Mucosa of stomach (tissue), 1 donor: ENCODE data around the gene RPS14.
"Not testable (repeated sequence)": the region's sequence is repeated elsewhere in the genome, so short reads cannot be mapped to it uniquely, and the experiment has no call there.

Source experiments
- H3K27me3 ChIP-seq: one replicate; pipeline ENCODE4 v1.7.0; 2013; ENCODE audit warnings: mild to moderate bottlenecking, low read length; ENCODE audit not compliant: control insufficient read depth, insufficient read depth
- H3K36me3 ChIP-seq: one replicate; pipeline ENCODE4 v1.7.0; 2013; ENCODE audit warnings: low read length; ENCODE audit not compliant: control insufficient read depth, insufficient read depth
- H3K4me1 ChIP-seq: one replicate; pipeline ENCODE4 v1.7.0; 2013; ENCODE audit warnings: mild to moderate bottlenecking, low read length; ENCODE audit not compliant: control insufficient read depth, insufficient read depth
- H3K4me3 ChIP-seq: one replicate; pipeline ENCODE4 v1.7.0; 2013; ENCODE audit warnings: low read length
- H3K9ac ChIP-seq: one replicate; pipeline ENCODE4 v1.7.0; 2013; ENCODE audit warnings: mild to moderate bottlenecking, low read length, moderate library complexity
- H3K9me3 ChIP-seq: one replicate; pipeline ENCODE4 v1.7.0; 2013; ENCODE audit warnings: mild to moderate bottlenecking, low read length, moderate library complexity; ENCODE audit not compliant: control insufficient read depth
- donor health status: Pancreatic carcinoma.

RPS14 gene

GRCh38 chr5:150440948-150441812 is 8.4 kb downstream of the RPS14 start:
- H3K27me3 ChIP-seq, result no peaks in the 10 kb centered on the region
- H3K4me3 ChIP-seq, result no peak overlapping the region
- no peak overlapping the region for H3K9ac ChIP-seq
- no peaks in the 10 kb centered on the region for H3K9me3 ChIP-seq
- peaks cover 16% of the 10 kb centered on the region for H3K36me3 ChIP-seq
- peaks cover 4% of the 10 kb centered on the region for H3K4me1 ChIP-seq

- no peaks in the 10 kb centered on the region for H3K27me3 ChIP-seq
- H3K9ac ChIP-seq, result no peak overlapping the region
- H3K36me3 ChIP-seq, result peaks cover 8% of the 10 kb centered on the region
- H3K4me3 ChIP-seq, result no peak overlapping the region
- H3K9me3 ChIP-seq, result no peaks in the 10 kb centered on the region
- H3K4me1 ChIP-seq, result peaks cover 6% of the 10 kb centered on the region
These were observed 10.5 kb downstream of the RPS14 start for GRCh38 chr5:150438873-150439546.

GRCh38 chr5:150436141-150436680 is 13.3 kb downstream of the RPS14 start:
- Histone ChIP-seq H3K4me1 (peaks cover 6% of the 10 kb centered on the region), H3K9me3 (no peaks in the 10 kb centered on the region), H3K4me3 (no peak overlapping the region), H3K27me3 (no peaks in the 10 kb centered on the region), H3K9ac (peak overlapping the region; percentile 47), H3K36me3 (no peaks in the 10 kb centered on the region)

GRCh38 chr5:150434464-150434863 is 15.1 kb downstream of the RPS14 start:
- Histone ChIP-seq H3K9ac (no peak overlapping the region), H3K4me3 (no peak overlapping the region), H3K27me3 (no peaks in the 10 kb centered on the region), H3K4me1 (peaks cover 6% of the 10 kb centered on the region), H3K9me3 (no peaks in the 10 kb centered on the region), H3K36me3 (no peaks in the 10 kb centered on the region)

- H3K36me3 ChIP-seq, result no peaks in the 10 kb centered on the region
- no peaks in the 10 kb centered on the region for H3K27me3 ChIP-seq
- no peak overlapping the region for H3K4me3 ChIP-seq
- no peak overlapping the region for H3K9ac ChIP-seq
- no peaks in the 10 kb centered on the region for H3K9me3 ChIP-seq
- peaks cover 23% of the 10 kb centered on the region for H3K4me1 ChIP-seq
These were observed 18.0 kb downstream of the RPS14 start for GRCh38 chr5:150431574-150431973.

- H3K4me1 ChIP-seq, result peaks cover 18% of the 10 kb centered on the region
- H3K4me3 ChIP-seq, result no peak overlapping the region
- no peak overlapping the region for H3K9ac ChIP-seq
- H3K9me3 ChIP-seq, result no peaks in the 10 kb centered on the region
- no peaks in the 10 kb centered on the region for H3K27me3 ChIP-seq
- H3K36me3 ChIP-seq, result no peaks in the 10 kb centered on the region
These were observed 18.5 kb downstream of the RPS14 start for GRCh38 chr5:150431048-150431447.

- H3K9ac ChIP-seq, result no peak overlapping the region
- peaks cover 18% of the 10 kb centered on the region for H3K4me1 ChIP-seq
- H3K4me3 ChIP-seq, result no peak overlapping the region
- no peaks in the 10 kb centered on the region for H3K36me3 ChIP-seq
- no peaks in the 10 kb centered on the region for H3K27me3 ChIP-seq
- H3K9me3 ChIP-seq, result no peaks in the 10 kb centered on the region
These were observed 20.1 kb downstream of the RPS14 start for GRCh38 chr5:150429410-150429873.

- no peaks in the 10 kb centered on the region for H3K9me3 ChIP-seq
- no peaks in the 10 kb centered on the region for H3K27me3 ChIP-seq
- peak overlapping the region; percentile 43 for H3K9ac ChIP-seq
- no peak overlapping the region for H3K4me3 ChIP-seq
- H3K36me3 ChIP-seq, result no peaks in the 10 kb centered on the region
- H3K4me1 ChIP-seq, result peaks cover 18% of the 10 kb centered on the region
These were observed 20.6 kb downstream of the RPS14 start for GRCh38 chr5:150428978-150429377.

- H3K4me1 ChIP-seq, result peaks cover 18% of the 10 kb centered on the region
- peak overlapping the region; percentile 43 for H3K9ac ChIP-seq
- no peaks in the 10 kb centered on the region for H3K9me3 ChIP-seq
- no peaks in the 10 kb centered on the region for H3K36me3 ChIP-seq
- peak overlapping the region; percentile 0 for H3K4me3 ChIP-seq
- H3K27me3 ChIP-seq, result no peaks in the 10 kb centered on the region
These were observed 21.2 kb downstream of the RPS14 start for GRCh38 chr5:150428106-150428876.

GRCh38 chr5:150426165-150426564 is 23.4 kb downstream of the RPS14 start:
- not testable (repeated sequence) for H3K9ac ChIP-seq, H3K36me3 ChIP-seq, H3K9me3 ChIP-seq, H3K4me3 ChIP-seq, H3K27me3 ChIP-seq
- peaks cover 18% of the 10 kb centered on the region for H3K4me1 ChIP-seq

- no peak overlapping the region for H3K9ac ChIP-seq
- H3K4me1 ChIP-seq, result peaks cover 2% of the 10 kb centered on the region
- no peak overlapping the region for H3K4me3 ChIP-seq
- no peaks in the 10 kb centered on the region for H3K9me3 ChIP-seq
- H3K36me3 ChIP-seq, result no peaks in the 10 kb centered on the region
- no peaks in the 10 kb centered on the region for H3K27me3 ChIP-seq
These were observed 26.8 kb downstream of the RPS14 start for GRCh38 chr5:150422758-150423157.
